SK-MEL-5 (cell line): ENCODE results near the gene ITPKA. TPM values are rescaled to one million over a fixed set of nuclear protein-coding genes. Genes with fewer than 3 reads are reported as not detected.

Experiments
- DNase-seq: peaks from one replicate; pipeline ENCODE4 v3.0.0-alpha.2; 2016; ENCODE audit warnings: low read depth, low spot score
- in situ Hi-C: cut with HindIII; loops from 2 replicates; pipeline ENCODE4 v1.10.0; 2016; ENCODE audit warnings: low sequenced_read_pairs, high pct_unique_total_duplicates, low pct_unique_long_range_greater_than_20kb
- small RNA-seq, 2 experiments: library from RNA; depleted of rRNA; stranded (forward); fragments of <200 nt; gene quantifications; one replicate each; pipeline ENCODE3, GENCODE V24; 2014
- total RNA-seq: library from RNA; depleted of rRNA; stranded (reverse); fragments of >200 nt; shearing (Covaris generic); gene quantifications from 2 replicates; pipeline ENCODE4 v1.2.3, GENCODE V29; 2014; rRNA removed

ITPKA gene
- total RNA-seq, 1 experiment from 2014 or later, result 0.85 TPM

GRCh38 chr15:41530363-41530956 lies 36.8 kb downstream of the ITPKA start:
- in situ Hi-C loops, result no loop called here
- DNase-seq, result no peak

- DNase-seq, result no peak
- in situ Hi-C loops, result no loop called here
These were observed 41.9 kb downstream of the ITPKA start for GRCh38 chr15:41535544-41535943.

DNA sequence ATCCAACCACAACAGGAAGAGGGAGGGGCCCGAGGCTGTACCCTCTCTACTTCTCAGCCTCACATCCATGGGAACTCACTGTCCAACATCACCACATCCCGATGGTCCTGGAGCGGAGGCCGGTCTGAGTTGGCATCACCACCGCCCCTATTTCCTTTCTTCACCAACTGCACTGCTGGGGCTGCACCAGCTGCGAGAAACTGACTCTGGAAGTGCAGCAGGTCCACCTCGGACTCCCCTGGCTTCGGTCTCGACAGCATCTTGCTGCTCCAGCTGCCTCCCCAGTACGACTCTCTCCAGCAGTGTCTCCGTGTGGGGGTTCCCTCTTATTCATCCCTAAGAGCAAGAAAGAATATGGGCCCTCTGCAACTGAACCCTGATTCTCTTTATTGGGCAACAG lies 43.2 kb downstream of the ITPKA start:
- DNase-seq, result no peak
- in situ Hi-C loops, result no loop called here

GRCh38 chr15:41543521-41543870 lies 49.8 kb downstream of the ITPKA start:
- in situ Hi-C loops, result no loop called here
- DNase-seq, result no peak

- no peak for DNase-seq
- in situ Hi-C loops, result no loop called here
These were observed 51.0 kb downstream of the ITPKA start for GRCh38 chr15:41544650-41545015.

GRCh38 chr15:41545218-41545617 lies 51.5 kb downstream of the ITPKA start:
- in situ Hi-C loops, result no loop called here

GRCh38 chr15:41546851-41547786 lies 53.4 kb downstream of the ITPKA start:
- no peak for DNase-seq
- in situ Hi-C loops, result no loop called here

More at GRCh38 chr15:41545218-41545617, 51.5 kb downstream of the ITPKA start:
- DNase-seq, result no peak

GRCh38 chr15:41550066-41550775 lies 56.5 kb downstream of the ITPKA start:
- in situ Hi-C loops, result no loop called here
- DNase-seq, result no peak

Small RNA genes within 50 kb of the gene (small RNA-seq; reads per million reads assigned to genes)
- 0 reads per million in 2 experiments for gene RNU6-1169P

Other genes with a start within 250 kb of the ITPKA start
- 9.2 and 12.8 TPM in 2 replicates for gene OIP5, start 161.3 kb upstream of the ITPKA start, total RNA-seq
- gene NUSAP1, start 161.0 kb upstream of the ITPKA start, total RNA-seq, result 83.0 and 87.5 TPM in 2 replicates
- 38.0 and 39.6 TPM in 2 replicates for gene NDUFAF1, start 91.4 kb upstream of the ITPKA start, total RNA-seq
- gene RTF1, start 76.8 kb upstream of the ITPKA start, total RNA-seq, result 17.6 and 22.6 TPM in 2 replicates
- 0.08 TPM in 1 of 2 replicates, not detected in the other for gene LTK, start 20.0 kb downstream of the ITPKA start, total RNA-seq
- 15.2 and 21.1 TPM in 2 replicates for gene RPAP1, start 50.4 kb downstream of the ITPKA start, total RNA-seq
- gene TYRO3, start 65.3 kb downstream of the ITPKA start, total RNA-seq, result 79.0 and 81.2 TPM in 2 replicates
- 26.1 and 28.8 TPM in 2 replicates for gene MGA, start 166.5 kb downstream of the ITPKA start, total RNA-seq